Activated CD4-positive, alpha-beta T cell treated with anti-CD3 and anti-CD28 coated beads, Interleukin-2, amount 10 ng/mL, durations not matched to agents 24 days and 14 days (primary cell): ENCODE measurements around the gene MACF1. TPM values are rescaled to one million over a fixed set of nuclear protein-coding genes. Genes with fewer than 3 reads are reported as not detected.

ENCODE experiments used
- DNase-seq: peaks from one replicate; pipeline ENCODE4 v3.0.0; 2022
- H3K27ac Mint-ChIP-seq: one replicate; pipeline ENCODE4 v1.8.0; 2022; ENCODE audit warnings: mild to moderate bottlenecking, mixed read lengths
- H3K27me3 Mint-ChIP-seq: one replicate; pipeline ENCODE4 v1.8.0; 2022; ENCODE audit warnings: mixed read lengths
- H3K36me3 Mint-ChIP-seq: one replicate; pipeline ENCODE4 v1.8.0; 2022; ENCODE audit warnings: low read depth, mild to moderate bottlenecking, mixed read lengths
- H3K4me1 Mint-ChIP-seq: one replicate; pipeline ENCODE4 v1.8.0; 2021; ENCODE audit warnings: mixed read lengths
- H3K4me3 Mint-ChIP-seq: one replicate; pipeline ENCODE4 v1.8.0; 2022; ENCODE audit warnings: mild to moderate bottlenecking, moderate library complexity, mixed read lengths
- H3K9me3 Mint-ChIP-seq: one replicate; pipeline ENCODE4 v1.8.0; 2021; ENCODE audit warnings: mixed read lengths
- intact Hi-C: fragments of 100-400 bp; cut with micrococcal nuclease; formaldehyde crosslinking; loops from one replicate; pipeline ENCODE4 v1.15.1; 2023
- total RNA-seq: library from RNA; stranded (reverse); gene quantifications from 2 replicates; pipeline ENCODE4 v1.2.3, GENCODE V29; 2022

The MACF1 gene
- total RNA-seq, 1 donor from 2014 or later: 204 TPM

- Mint-ChIP-seq H3K4me3 (peak overlapping the region; percentile 90), H3K27ac (no peak overlapping the region), H3K9me3 (no peaks in the 10 kb centered on the region), H3K4me1 (peaks cover 50% of the 10 kb centered on the region), H3K27me3 (no peaks in the 10 kb centered on the region), H3K36me3 (peaks cover 17% of the 10 kb centered on the region)
- DNase-seq: no peak
- intact Hi-C loops: loop anchor here (10.0 kb wide), 1 partner anchor 302 kb away; no protein-coding TSS in a partner anchor
These were observed 202.3 kb downstream of the MACF1 start for GRCh38 chr1:39406533-39407450.

- Mint-ChIP-seq H3K27me3 (no peaks in the 10 kb centered on the region), H3K36me3 (peaks cover 19% of the 10 kb centered on the region), H3K4me3 (peak overlapping the region; percentile 90), H3K4me1 (peaks cover 56% of the 10 kb centered on the region), H3K27ac (peak overlapping the region; percentile 22), H3K9me3 (no peaks in the 10 kb centered on the region)
- intact Hi-C loops: loop anchor here (10.0 kb wide), 1 partner anchor 303 kb away; no protein-coding TSS in a partner anchor
- DNase-seq: no peak
These were observed 203.0 kb downstream of the MACF1 start for GRCh38 chr1:39407510-39407895.

- DNase-seq: no peak
These were observed 203.6 kb downstream of the MACF1 start for GRCh38 chr1:39407896-39408640.

GRCh38 chr1:39408641-39409054, 204.2 kb downstream of the MACF1 start:
- H3K4me1 Mint-ChIP-seq: peaks cover 50% of the 10 kb centered on the region
- no peaks in the 10 kb centered on the region for H3K9me3 Mint-ChIP-seq
- H3K4me3 Mint-ChIP-seq: peak overlapping the region; percentile 90
- H3K27me3 Mint-ChIP-seq: no peaks in the 10 kb centered on the region
- H3K27ac Mint-ChIP-seq: no peak overlapping the region
- intact Hi-C loops: loop anchor here (1.0 to 10.0 kb wide), 3 partner anchors 10 to 304 kb away; no protein-coding TSS in a partner anchor
- peak; percentile 96 for DNase-seq
- H3K36me3 Mint-ChIP-seq: peaks cover 13% of the 10 kb centered on the region

More at GRCh38 chr1:39407896-39408640, 203.6 kb downstream of the MACF1 start:
- H3K27ac Mint-ChIP-seq: peak overlapping the region; percentile 20
- intact Hi-C loops: loop anchor here (2.0 to 10.0 kb wide), 2 partner anchors 215 to 303 kb away; no protein-coding TSS in a partner anchor
- H3K4me1 Mint-ChIP-seq: peaks cover 52% of the 10 kb centered on the region
- H3K4me3 Mint-ChIP-seq: peak overlapping the region; percentile 90
- no peaks in the 10 kb centered on the region for H3K9me3 Mint-ChIP-seq
- no peaks in the 10 kb centered on the region for H3K27me3 Mint-ChIP-seq
- H3K36me3 Mint-ChIP-seq: peaks cover 15% of the 10 kb centered on the region

GRCh38 chr1:39409055-39409816, 204.7 kb downstream of the MACF1 start:
- Mint-ChIP-seq H3K4me1 (peaks cover 52% of the 10 kb centered on the region), H3K27ac (no peak overlapping the region), H3K9me3 (no peaks in the 10 kb centered on the region), H3K27me3 (no peaks in the 10 kb centered on the region), H3K36me3 (peaks cover 18% of the 10 kb centered on the region), H3K4me3 (peak overlapping the region; percentile 90)
- intact Hi-C loops: loop anchor here (1.0 to 10.0 kb wide), 3 partner anchors 11 to 304 kb away; no protein-coding TSS in a partner anchor
- peak; percentile 69 for DNase-seq

GRCh38 chr1:39410915-39411436, 206.5 kb downstream of the MACF1 start:
- intact Hi-C loops: no loop called here
- peak; percentile 86 for DNase-seq
- H3K36me3 Mint-ChIP-seq: peaks cover 18% of the 10 kb centered on the region
- no peaks in the 10 kb centered on the region for H3K27me3 Mint-ChIP-seq
- H3K4me3 Mint-ChIP-seq: no peak overlapping the region
- no peaks in the 10 kb centered on the region for H3K9me3 Mint-ChIP-seq
- peaks cover 46% of the 10 kb centered on the region for H3K4me1 Mint-ChIP-seq
- peak overlapping the region; percentile 21 for H3K27ac Mint-ChIP-seq

- Mint-ChIP-seq H3K27me3 (no peaks in the 10 kb centered on the region), H3K27ac (peak overlapping the region; percentile 34), H3K36me3 (peaks cover 18% of the 10 kb centered on the region), H3K9me3 (no peaks in the 10 kb centered on the region), H3K4me1 (peaks cover 43% of the 10 kb centered on the region), H3K4me3 (no peak overlapping the region)
- no peak for DNase-seq
- intact Hi-C loops: no loop called here
These were observed 207.3 kb downstream of the MACF1 start for GRCh38 chr1:39411526-39412478.

GRCh38 chr1:39412892-39413291, 208.4 kb downstream of the MACF1 start:
- peaks cover 18% of the 10 kb centered on the region for H3K36me3 Mint-ChIP-seq
- peaks cover 32% of the 10 kb centered on the region for H3K4me1 Mint-ChIP-seq
- no peaks in the 10 kb centered on the region for H3K9me3 Mint-ChIP-seq
- no peak for DNase-seq
- intact Hi-C loops: no loop called here
- no peaks in the 10 kb centered on the region for H3K27me3 Mint-ChIP-seq
- H3K4me3 Mint-ChIP-seq: no peak overlapping the region
- H3K27ac Mint-ChIP-seq: no peak overlapping the region

GRCh38 chr1:39413902-39414528, 209.5 kb downstream of the MACF1 start:
- H3K4me1 Mint-ChIP-seq: peaks cover 33% of the 10 kb centered on the region
- H3K36me3 Mint-ChIP-seq: peaks cover 25% of the 10 kb centered on the region
- no peak for DNase-seq
- no peaks in the 10 kb centered on the region for H3K9me3 Mint-ChIP-seq
- intact Hi-C loops: no loop called here
- no peak overlapping the region for H3K27ac Mint-ChIP-seq
- H3K4me3 Mint-ChIP-seq: no peak overlapping the region
- no peaks in the 10 kb centered on the region for H3K27me3 Mint-ChIP-seq

- Mint-ChIP-seq H3K4me1 (peaks cover 25% of the 10 kb centered on the region), H3K4me3 (no peak overlapping the region), H3K27ac (no peak overlapping the region), H3K9me3 (no peaks in the 10 kb centered on the region), H3K36me3 (peaks cover 22% of the 10 kb centered on the region), H3K27me3 (no peaks in the 10 kb centered on the region)
- intact Hi-C loops: no loop called here
- no peak for DNase-seq
These were observed 211.1 kb downstream of the MACF1 start for GRCh38 chr1:39415553-39415952.

GRCh38 chr1:39416609-39417008, 212.1 kb downstream of the MACF1 start:
- Mint-ChIP-seq H3K4me1 (peaks cover 20% of the 10 kb centered on the region), H3K36me3 (peaks cover 22% of the 10 kb centered on the region), H3K9me3 (no peaks in the 10 kb centered on the region), H3K27me3 (no peaks in the 10 kb centered on the region), H3K27ac (no peak overlapping the region), H3K4me3 (no peak overlapping the region)
- intact Hi-C loops: no loop called here
- DNase-seq: no peak

GRCh38 chr1:39418236-39418635, 213.7 kb downstream of the MACF1 start:
- DNase-seq: no peak
- no peaks in the 10 kb centered on the region for H3K27me3 Mint-ChIP-seq
- H3K36me3 Mint-ChIP-seq: peaks cover 26% of the 10 kb centered on the region
- no peak overlapping the region for H3K4me3 Mint-ChIP-seq
- intact Hi-C loops: no loop called here
- peak overlapping the region; percentile 40 for H3K27ac Mint-ChIP-seq
- H3K9me3 Mint-ChIP-seq: no peaks in the 10 kb centered on the region
- H3K4me1 Mint-ChIP-seq: peaks cover 15% of the 10 kb centered on the region
